DOHH2 (cell line): Measurements from ENCODE around the gene RAD51B.

ENCODE experiments used
- H3F3A ChIP-seq: fragments of 200-600 bp; sonication (generic), shearing (Covaris generic); 2 replicates; pipeline ENCODE4 v1.6.0; 2016; ENCODE audit warnings: antibody characterized with exemption, mild to moderate bottlenecking; ENCODE audit not compliant: control insufficient read depth, insufficient read depth
- H3K27ac ChIP-seq: fragments of 200-600 bp; sonication (generic); 2 replicates; pipeline ENCODE4 v1.5.1; 2014; ENCODE audit warnings: low read depth, mild to moderate bottlenecking, low read length, moderate library complexity
- H3K27me3 ChIP-seq: fragments of 200-600 bp; sonication (generic); 2 replicates; pipeline ENCODE4 v1.6.1; 2014; ENCODE audit warnings: mild to moderate bottlenecking, low read length, mixed read lengths; ENCODE audit not compliant: control insufficient read depth
- H3K36me3 ChIP-seq: fragments of 200-600 bp; sonication (generic); 2 replicates; pipeline ENCODE4 v1.6.1; 2014; ENCODE audit warnings: mild to moderate bottlenecking, low read length, moderate library complexity, mixed read lengths; ENCODE audit not compliant: control insufficient read depth
- H3K4me1 ChIP-seq: fragments of 200-600 bp; sonication (generic); 2 replicates; pipeline ENCODE4 v1.6.1; 2014; ENCODE audit warnings: mild to moderate bottlenecking, low read length, mixed read lengths; ENCODE audit not compliant: control insufficient read depth
- H3K4me2 ChIP-seq: fragments of 200-600 bp; sonication (generic); 2 replicates; pipeline ENCODE4 v1.6.0; 2014; ENCODE audit warnings: mild to moderate bottlenecking, low read length, moderate library complexity
- H3K4me3 ChIP-seq: fragments of 200-600 bp; sonication (generic); 2 replicates; pipeline ENCODE4 v1.5.1; 2014; ENCODE audit warnings: mild to moderate bottlenecking, low read length, mixed read lengths
- H3K79me2 ChIP-seq: fragments of 200-600 bp; sonication (generic); 2 replicates; pipeline ENCODE4 v1.6.1; 2014; ENCODE audit warnings: mild to moderate bottlenecking, low read length, mixed read lengths; ENCODE audit not compliant: control insufficient read depth
- H3K9me2 ChIP-seq: fragments of 200-600 bp; sonication (generic); replicated peaks from 2 replicates; pipeline ENCODE4 v1.6.1; 2014; ENCODE audit warnings: mild to moderate bottlenecking, low read length, mixed read lengths; ENCODE audit not compliant: control insufficient read depth
- H3K9me3 ChIP-seq: fragments of 200-600 bp; sonication (generic); 2 replicates; pipeline ENCODE4 v1.6.1; 2014; ENCODE audit warnings: antibody characterized with exemption, low read length, mixed read lengths; ENCODE audit not compliant: control insufficient read depth, insufficient read depth
- H4K20me1 ChIP-seq: fragments of 200-600 bp; sonication (generic); 2 replicates; pipeline ENCODE4 v1.6.0; 2014; ENCODE audit warnings: low read depth, mild to moderate bottlenecking, antibody characterized with exemption, low read length, moderate library complexity; ENCODE audit not compliant: control insufficient read depth, insufficient read depth
- EZH2phosphoT487 ChIP-seq: fragments of 200-600 bp; sonication (generic); IDR thresholded peaks from 2 replicates; pipeline ENCODE4 v1.6.1; 2017; ENCODE audit warnings: borderline replicate concordance, mild to moderate bottlenecking, antibody characterized with exemption, low read length, moderate library complexity, mixed read lengths
- TF ChIP-seq, protein P1 (sequence below): fragments of 200-600 bp; sonication (generic); IDR thresholded peaks from one replicate; pipeline ENCODE4 v1.5.1; 2014; ENCODE audit warnings: antibody characterized with exemption, mild to moderate bottlenecking, low read depth, low read length; ENCODE audit not compliant: poor library complexity, severe bottlenecking

Gene RAD51B

DNA sequence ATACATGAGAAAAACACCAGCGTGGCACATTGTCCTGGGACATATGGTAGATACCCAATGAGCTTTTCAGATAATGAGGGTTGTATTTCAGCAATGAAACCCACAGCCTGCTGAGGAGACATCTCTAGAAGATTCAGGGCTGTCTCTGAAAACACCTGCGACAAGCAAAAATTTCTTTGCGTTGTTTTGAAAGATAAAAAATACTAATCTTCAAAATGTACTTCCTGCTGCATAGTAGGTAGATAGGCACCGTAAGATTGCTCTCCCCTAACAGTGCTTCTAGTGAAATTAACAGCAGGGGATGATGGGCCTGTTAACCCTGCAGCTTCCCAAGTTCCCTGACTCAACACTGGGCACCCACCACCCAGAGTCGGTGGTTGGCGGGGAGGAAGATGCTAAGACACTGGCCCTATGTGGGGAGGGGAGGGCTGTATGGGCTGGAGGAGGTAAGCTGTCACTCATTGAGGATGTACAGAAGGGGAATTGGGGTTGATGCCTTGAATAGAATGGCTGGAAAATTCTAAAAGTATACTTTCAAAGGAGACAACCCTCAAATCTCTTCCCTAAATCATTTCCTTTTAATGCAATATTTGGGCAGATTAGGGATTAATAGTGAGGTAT, 953.3 kb downstream of the RAD51B start:
- Histone ChIP-seq H3K9me3 (no peaks in the 10 kb centered on the region), H3K27ac (no peak overlapping the region), H3K4me2 (no peak overlapping the region), H3K4me1 (peaks cover 3% of the 10 kb centered on the region; the same call in 1 of the 2 replicates), H3F3A (no peaks in the 10 kb centered on the region), H4K20me1 (no peaks in the 10 kb centered on the region), H3K79me2 (no peaks in the 10 kb centered on the region), H3K36me3 (no peaks in the 10 kb centered on the region), H3K4me3 (no peak overlapping the region), H3K9me2 (no peaks in the 10 kb centered on the region), H3K27me3 (no peaks in the 10 kb centered on the region)
- TF ChIP-seq, protein P1, sequence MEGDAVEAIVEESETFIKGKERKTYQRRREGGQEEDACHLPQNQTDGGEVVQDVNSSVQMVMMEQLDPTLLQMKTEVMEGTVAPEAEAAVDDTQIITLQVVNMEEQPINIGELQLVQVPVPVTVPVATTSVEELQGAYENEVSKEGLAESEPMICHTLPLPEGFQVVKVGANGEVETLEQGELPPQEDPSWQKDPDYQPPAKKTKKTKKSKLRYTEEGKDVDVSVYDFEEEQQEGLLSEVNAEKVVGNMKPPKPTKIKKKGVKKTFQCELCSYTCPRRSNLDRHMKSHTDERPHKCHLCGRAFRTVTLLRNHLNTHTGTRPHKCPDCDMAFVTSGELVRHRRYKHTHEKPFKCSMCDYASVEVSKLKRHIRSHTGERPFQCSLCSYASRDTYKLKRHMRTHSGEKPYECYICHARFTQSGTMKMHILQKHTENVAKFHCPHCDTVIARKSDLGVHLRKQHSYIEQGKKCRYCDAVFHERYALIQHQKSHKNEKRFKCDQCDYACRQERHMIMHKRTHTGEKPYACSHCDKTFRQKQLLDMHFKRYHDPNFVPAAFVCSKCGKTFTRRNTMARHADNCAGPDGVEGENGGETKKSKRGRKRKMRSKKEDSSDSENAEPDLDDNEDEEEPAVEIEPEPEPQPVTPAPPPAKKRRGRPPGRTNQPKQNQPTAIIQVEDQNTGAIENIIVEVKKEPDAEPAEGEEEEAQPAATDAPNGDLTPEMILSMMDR: no peak
- TF ChIP-seq EZH2phosphoT487: no peak

DNA sequence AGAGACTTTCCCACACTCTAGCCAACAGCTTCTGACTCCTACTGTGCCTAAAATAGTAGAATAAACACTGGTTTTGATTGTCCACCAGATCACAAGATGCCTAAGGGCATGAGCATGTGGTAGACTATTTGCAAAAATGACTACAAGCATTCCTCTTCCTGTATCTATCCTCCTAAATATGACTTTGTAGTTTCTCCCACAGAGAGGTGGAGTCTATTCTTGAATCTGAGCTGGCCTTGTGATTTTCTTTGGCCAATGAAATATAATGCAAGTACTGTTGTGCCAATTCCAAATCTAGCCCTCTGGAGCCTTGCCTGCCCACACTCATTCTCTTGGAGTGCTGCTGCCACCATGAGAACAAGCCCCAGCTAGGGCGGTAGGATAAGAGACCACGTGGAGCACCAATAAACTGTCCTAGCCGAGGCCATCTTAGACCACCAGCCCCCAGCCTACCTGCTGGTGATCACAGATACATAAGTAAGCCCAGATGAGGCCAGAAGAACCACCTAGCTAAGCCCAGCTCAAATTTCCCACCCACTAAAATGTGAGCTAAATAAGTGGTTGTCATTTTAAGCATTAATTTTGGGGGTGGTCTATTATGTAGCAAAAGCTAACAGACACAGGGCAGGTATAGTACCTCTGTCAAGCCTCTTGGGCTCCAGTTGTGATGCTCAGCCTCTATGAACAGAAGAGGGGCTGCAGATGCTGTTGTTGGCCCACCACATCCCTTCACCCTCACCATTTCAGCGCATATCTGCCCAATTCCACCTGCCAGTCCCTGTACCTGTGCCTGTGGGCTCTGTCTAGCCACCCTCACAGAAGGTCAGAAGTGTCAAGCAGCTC, 955.4 kb downstream of the RAD51B start:
- no peaks in the 10 kb centered on the region for H3K27me3 ChIP-seq
- no peaks in the 10 kb centered on the region for H3K9me3 ChIP-seq
- no peaks in the 10 kb centered on the region for H4K20me1 ChIP-seq
- TF ChIP-seq, protein P1: no peak
- no peak for TF ChIP-seq EZH2phosphoT487
- H3K9me2 ChIP-seq: no peaks in the 10 kb centered on the region
- no peak overlapping the region for H3K4me3 ChIP-seq
- no peaks in the 10 kb centered on the region for H3K36me3 ChIP-seq
- H3K79me2 ChIP-seq: no peaks in the 10 kb centered on the region
- no peak overlapping the region for H3K27ac ChIP-seq
- peaks cover 9% of the 10 kb centered on the region for H3K4me1 ChIP-seq
- no peak overlapping the region for H3K4me2 ChIP-seq
- no peaks in the 10 kb centered on the region for H3F3A ChIP-seq

DNA sequence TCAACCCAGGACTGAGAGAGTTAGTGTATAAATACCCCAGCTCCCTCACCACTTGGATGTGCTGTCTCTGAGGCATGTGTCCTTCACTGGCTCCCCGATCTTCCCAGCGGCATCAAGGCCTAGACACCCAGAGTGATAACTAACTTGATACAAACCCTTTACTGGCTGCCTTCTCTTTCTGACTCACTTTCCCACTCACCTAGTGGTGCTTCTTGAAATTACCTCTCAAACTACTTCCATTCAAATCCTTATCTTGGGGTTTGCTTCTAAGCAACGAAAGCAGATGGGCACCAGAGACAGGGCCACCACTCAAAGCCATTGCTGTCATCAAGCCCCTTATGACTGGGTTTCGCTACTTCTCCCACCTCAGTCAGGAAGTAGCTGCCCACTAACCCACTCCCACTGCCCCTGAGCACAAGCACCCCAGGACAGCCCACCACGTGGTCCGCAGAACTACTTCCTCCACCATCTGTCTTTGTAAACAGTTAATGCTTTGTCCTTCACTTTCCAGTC, 956.1 kb downstream of the RAD51B start:
- Histone ChIP-seq H3K9me3 (no peaks in the 10 kb centered on the region), H4K20me1 (no peaks in the 10 kb centered on the region), H3K27ac (no peak overlapping the region), H3K4me1 (peaks cover 16% of the 10 kb centered on the region), H3F3A (no peaks in the 10 kb centered on the region), H3K27me3 (no peaks in the 10 kb centered on the region), H3K4me3 (no peak overlapping the region), H3K36me3 (no peaks in the 10 kb centered on the region), H3K9me2 (no peaks in the 10 kb centered on the region), H3K4me2 (no peak overlapping the region), H3K79me2 (no peaks in the 10 kb centered on the region)
- no peak for TF ChIP-seq EZH2phosphoT487
- TF ChIP-seq, protein P1: peak; percentile 67
